K562 (cell line): ENCODE measurements around the gene MAGI1. TPM values are rescaled to one million over a fixed set of nuclear protein-coding genes. Genes with fewer than 3 reads are reported as not detected.
A peak's percentile ranks its signal among the peaks of the same experiment; 100 is the strongest.

Source experiments
- ATAC-seq: fragments of 200-7000 bp; cut with Tn5 transposase; 3 replicates; pipeline ENCODE4 v1.9.1; 2020; ENCODE audit warnings: moderate library complexity
- BruUV-seq: library from RNA; stranded (reverse); fragments of 400-500 nt; replicated peaks from 2 replicates; lab custom pipeline; 2021; lab: Mats Ljungman, UMichigan
- CTCF ChIA-PET: fragments of 300-600 bp; formaldehyde crosslinking; extraction: SDS; loops from one replicate; lab custom pipeline; 2021; ENCODE audit warnings: low intra/inter-chr PET ratio; lab: Yijun Ruan, JAX
- POLR2A ChIA-PET: fragments of 300-600, 350-650 bp; sonication (Branson Sonifier 250); formaldehyde crosslinking; extraction: SDS; loops from one replicate; lab custom pipeline; 2021; ENCODE audit warnings: antibody characterized with exemption, inconsistent platforms; lab: Yijun Ruan, JAX
- DNase-seq, 4 experiments: peaks; one replicate each; pipeline versions ENCODE4 v3.0.0 to v3.0.0-alpha.2; 2011 to 2018; ENCODE audit warnings: low spot score in 3 of 4, mixed read lengths in 3 of 4; ENCODE audit errors: extremely low read depth in 1 of 4
- FAIRE-seq: peaks from 2 replicates; lab custom pipeline; 2011; peaks lifted over from hg19 to GRCh38; lab: Jason Lieb, UNC
- H2AFZ ChIP-seq: 2 replicates; pipeline ENCODE4 v1.6.0; 2011; ENCODE audit warnings: low read depth, low read length, control low read depth, inconsistent platforms
- H3K27ac ChIP-seq: fragments of 200-600 bp; 3 replicates; pipeline ENCODE4 v1.8.0; 2011; ENCODE audit warnings: low read depth, mild to moderate bottlenecking, control low read depth, inconsistent platforms, low read length, moderate library complexity, mixed read lengths; ENCODE audit errors: extremely low read depth
- H3K27me3 ChIP-seq, 2 experiments: fragments of 300-600 bp in 1 of 2; 2 replicates in 1 of 2; 3 replicates in 1 of 2; pipeline versions ENCODE4 v1.6.0 to v1.8.0; 2011; ENCODE audit warnings: inconsistent platforms in 2 of 2, low read length in 2 of 2, mild to moderate bottlenecking in 1 of 2, mixed read lengths in 1 of 2, moderate library complexity in 1 of 2; ENCODE audit not compliant: control insufficient read depth in 2 of 2, insufficient read depth in 2 of 2
- H3K36me3 ChIP-seq: fragments of 300-600 bp; 3 replicates; pipeline ENCODE4 v1.8.0; 2011; ENCODE audit warnings: mild to moderate bottlenecking, low read length, inconsistent platforms; ENCODE audit not compliant: control insufficient read depth, insufficient read depth
- H3K4me1 ChIP-seq, 2 experiments: fragments of 200-600 bp in 1 of 2; replicated peaks in 1 of 2; 2 replicates in 1 of 2; 3 replicates in 1 of 2; pipeline versions ENCODE4 v1.5.1 to v1.8.0; 2011; ENCODE audit warnings: inconsistent platforms in 2 of 2, low read length in 2 of 2, mild to moderate bottlenecking in 1 of 2, mixed read lengths in 1 of 2, moderate library complexity in 1 of 2; ENCODE audit not compliant: control insufficient read depth in 2 of 2, insufficient read depth in 2 of 2
- H3K4me2 ChIP-seq: 2 replicates; pipeline ENCODE4 v1.6.1; 2011; ENCODE audit warnings: low read length, control low read depth, inconsistent platforms, mixed read lengths; ENCODE audit not compliant: insufficient read depth
- H3K4me3 ChIP-seq: fragments of 200-600 bp; sonication (generic), shearing (Covaris generic); 2 replicates; pipeline ENCODE4 v1.5.1; 2016; ENCODE audit warnings: control low read depth, inconsistent platforms
- H3K79me2 ChIP-seq: fragments of 200-600 bp; 3 replicates; pipeline ENCODE4 v1.8.0; 2011; ENCODE audit warnings: low read length, inconsistent platforms; ENCODE audit not compliant: control insufficient read depth, insufficient read depth
- H3K9ac ChIP-seq, 2 experiments: 2 replicates each; pipeline versions ENCODE4 v1.6.0 to v1.6.1; 2011; ENCODE audit warnings: low read depth in 2 of 2, low read length in 2 of 2, control low read depth in 1 of 2, inconsistent platforms in 1 of 2, mild to moderate bottlenecking in 1 of 2, mixed read lengths in 1 of 2; ENCODE audit not compliant: insufficient read depth in 1 of 2
- H3K9me1 ChIP-seq: one replicate; pipeline ENCODE4 v1.6.0; 2011; ENCODE audit warnings: inconsistent platforms, mild to moderate bottlenecking, low read length, moderate library complexity; ENCODE audit not compliant: control insufficient read depth, insufficient read depth
- H3K9me3 ChIP-seq: replicated peaks from 2 replicates; pipeline ENCODE4 v1.5.1; 2011; ENCODE audit warnings: low read depth, low read length, inconsistent platforms; ENCODE audit not compliant: control insufficient read depth, insufficient read depth
- H4K20me1 ChIP-seq: replicated peaks from 2 replicates; pipeline ENCODE4 v1.6.1; 2011; ENCODE audit warnings: low read length, inconsistent platforms, mixed read lengths; ENCODE audit not compliant: control insufficient read depth, insufficient read depth
- BRCA1 ChIP-seq, 2 experiments: fragments of 450-650 bp in 1 of 2; sonication (generic) in 1 of 2; formaldehyde crosslinking in 1 of 2; IDR thresholded peaks; 2 replicates each; pipeline versions ENCODE4 v1.5.0 to v1.6.1; 2017 to 2020; ENCODE audit warnings: mild to moderate bottlenecking in 1 of 2, missing genetic modification reagents in 1 of 2
- CREM ChIP-seq: IDR thresholded peaks from 2 replicates; pipeline ENCODE4 v1.6.1; 2014; ENCODE audit warnings: antibody characterized with exemption, low read depth
- ESRRB ChIP-seq: fragments of 250-450 bp; sonication (Bioruptor Pico); IDR thresholded peaks from 2 replicates; pipeline ENCODE4 v1.5.0; 2020; ENCODE audit warnings: mild to moderate bottlenecking, moderate library complexity, borderline replicate concordance
- FOS ChIP-seq: IDR thresholded peaks from 3 replicates; pipeline ENCODE4 v1.6.1; 2011; ENCODE audit not compliant: insufficient read length; ENCODE audit errors: extremely low read depth
- MEF2A ChIP-seq: IDR thresholded peaks from 2 replicates; pipeline ENCODE4 v1.6.1; 2011; ENCODE audit warnings: low read depth, mild to moderate bottlenecking, low read length, moderate library complexity; ENCODE audit not compliant: control insufficient read depth
- POLR2G ChIP-seq: fragments of 200-400 bp; formaldehyde crosslinking; IDR thresholded peaks from 2 replicates; pipeline ENCODE4 v1.6.1; 2017; ENCODE audit warnings: low read depth, mild to moderate bottlenecking, antibody characterized with exemption, low read length, moderate library complexity
- PRDM10 ChIP-seq: fragments of 450-650 bp; IDR thresholded peaks from 2 replicates; pipeline ENCODE4 v1.6.1; 2018; ENCODE audit not compliant: partially characterized antibody
- RBM39 ChIP-seq: fragments of 200-400 bp; formaldehyde crosslinking; optimal IDR thresholded peaks from 2 replicates; pipeline ENCODE3; 2018; ENCODE audit warnings: low read depth, low read length
- TBL1XR1 ChIP-seq, 2 experiments: IDR thresholded peaks; 2 replicates each; pipeline ENCODE4 v1.6.1; 2012; ENCODE audit warnings: improper control_type of control experiment in 2 of 2, low read length in 2 of 2, mild to moderate bottlenecking in 1 of 2
- USF2 ChIP-seq: sonication (generic); formaldehyde crosslinking; IDR thresholded peaks from 2 replicates; pipeline ENCODE4 v1.5.0; 2020; ENCODE audit warnings: missing genetic modification reagents
- ZNF764 ChIP-seq: fragments of 250-450 bp; sonication (Bioruptor Pico); IDR thresholded peaks from 2 replicates; pipeline ENCODE4 v1.4.0; 2020; ENCODE audit warnings: low read depth, mild to moderate bottlenecking, moderate library complexity
- WGBS: fragments of 100-300 bp; shearing (Covaris generic); methylation state at CpG from one replicate; pipeline ENCODE4 v1.1.6; 2016; ENCODE audit warnings: low coverage, mixed read lengths; ENCODE audit not compliant: insufficient coverage; ENCODE audit errors: missing lambda C conversion rate; 5-methylcytosine and 5-hydroxymethylcytosine counted together
- in situ Hi-C: fragments of 300-500 bp; cut with MboI; formaldehyde crosslinking; loops from 4 replicates; pipeline ENCODE4 v1.15.0; 2018; ENCODE audit warnings: inconsistent platforms, mixed read lengths
- intact Hi-C: fragments of 100-400 bp; cut with micrococcal nuclease; formaldehyde crosslinking; loops from 2 replicates; pipeline ENCODE4 v1.14.2; 2022
- polyA plus RNA-seq, 8 experiments: library from polyadenylated mRNA; depleted of rRNA in 4 of 8; stranded (reverse) in 5 of 8; unstranded in 3 of 8; fragments of >200 nt; fragmentation: Nextera tagmentation in 2 of 8; fragmentation: Illumina TruSeq in 1 of 8; extraction: Ambion mirVana in 2 of 8; extraction: Trizol in 1 of 8; gene quantifications; 2 replicates each; pipeline versions ENCODE4 v1.2.1 to v1.2.3, GENCODE V29; 2011 to 2014; ENCODE audit warnings: inconsistent platforms in 1 of 8, missing spikeins in 1 of 8
- total RNA-seq, 7 experiments: library from RNA; depleted of rRNA in 6 of 7; stranded (reverse); fragments of >200 nt in 6 of 7; fragmentation: Illumina TruSeq in 2 of 7; extraction: Trizol in 2 of 7; gene quantifications; 2 replicates each; pipeline versions ENCODE4 v1.2.1 to v1.2.3, GENCODE V29; 2011 to 2021; ENCODE audit warnings: low replicate concordance in 1 of 7
- TF ChIP-seq, protein P1 (sequence below), 3 experiments: IDR thresholded peaks in 2 of 3; conservative IDR thresholded peaks in 1 of 3; 2 replicates each; pipeline ENCODE4 v1.5.1; 2011 to 2012; ENCODE audit warnings: low read length in 3 of 3, mild to moderate bottlenecking in 3 of 3, control low read depth in 2 of 3, improper control_type of control experiment in 1 of 3, inconsistent platforms in 1 of 3, low read depth in 1 of 3, mixed read lengths in 1 of 3, moderate library complexity in 1 of 3; ENCODE audit not compliant: insufficient read depth in 2 of 3
- TF ChIP-seq, protein P2 (sequence below): fragments of 450-650 bp; IDR thresholded peaks from 2 replicates; pipeline ENCODE4 v1.6.1; 2016; ENCODE audit warnings: missing biosample characterization, missing genetic modification characterization

MAGI1 gene
- total and polyA plus RNA-seq, 9 of the 15 experiments (the other 6 are each of a cell fraction or from before 2014, with no cell fraction given) = 7.8 to 59.4 (median 43.2) TPM

DNA sequence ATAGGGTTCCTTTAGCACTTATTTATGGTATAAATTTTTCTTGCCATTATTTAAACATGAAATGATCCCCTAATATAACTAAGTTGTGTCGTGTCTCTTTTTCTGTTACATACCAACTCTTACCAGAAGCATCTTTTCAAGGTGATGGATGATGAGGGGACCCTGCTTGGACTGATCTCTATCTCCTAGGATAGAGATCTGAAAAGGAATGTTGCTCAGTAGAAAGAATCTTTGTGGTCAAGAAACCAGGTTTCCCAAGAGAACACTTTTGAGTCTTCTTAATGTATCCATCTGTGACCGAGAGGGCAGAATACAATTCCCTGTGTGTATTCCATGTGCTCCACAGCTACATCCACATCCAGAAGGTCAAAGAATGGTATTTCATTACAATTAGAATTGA is 409.7 kb downstream of the MAGI1 start (continued):
- TF ChIP-seq, protein P1, sequence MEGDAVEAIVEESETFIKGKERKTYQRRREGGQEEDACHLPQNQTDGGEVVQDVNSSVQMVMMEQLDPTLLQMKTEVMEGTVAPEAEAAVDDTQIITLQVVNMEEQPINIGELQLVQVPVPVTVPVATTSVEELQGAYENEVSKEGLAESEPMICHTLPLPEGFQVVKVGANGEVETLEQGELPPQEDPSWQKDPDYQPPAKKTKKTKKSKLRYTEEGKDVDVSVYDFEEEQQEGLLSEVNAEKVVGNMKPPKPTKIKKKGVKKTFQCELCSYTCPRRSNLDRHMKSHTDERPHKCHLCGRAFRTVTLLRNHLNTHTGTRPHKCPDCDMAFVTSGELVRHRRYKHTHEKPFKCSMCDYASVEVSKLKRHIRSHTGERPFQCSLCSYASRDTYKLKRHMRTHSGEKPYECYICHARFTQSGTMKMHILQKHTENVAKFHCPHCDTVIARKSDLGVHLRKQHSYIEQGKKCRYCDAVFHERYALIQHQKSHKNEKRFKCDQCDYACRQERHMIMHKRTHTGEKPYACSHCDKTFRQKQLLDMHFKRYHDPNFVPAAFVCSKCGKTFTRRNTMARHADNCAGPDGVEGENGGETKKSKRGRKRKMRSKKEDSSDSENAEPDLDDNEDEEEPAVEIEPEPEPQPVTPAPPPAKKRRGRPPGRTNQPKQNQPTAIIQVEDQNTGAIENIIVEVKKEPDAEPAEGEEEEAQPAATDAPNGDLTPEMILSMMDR (IDR thresholded peaks at IDR 0.05 in 2 of 3, conservative IDR thresholded peaks at IDR 0.05 in 1 of 3; ENCODE audit: insufficient read depth in 2 of 3, low read depth in 1 of 3, low read length in 3 of 3) = no peak
- TF ChIP-seq BRCA1 (IDR thresholded peaks at IDR 0.05) (no peak), BRCA1 (CRISPR knock-in tag; IDR thresholded peaks at IDR 0.05) (no peak), RBM39 (no peak)
- TF ChIP-seq, all 486 proteins: peak for 0

DNA sequence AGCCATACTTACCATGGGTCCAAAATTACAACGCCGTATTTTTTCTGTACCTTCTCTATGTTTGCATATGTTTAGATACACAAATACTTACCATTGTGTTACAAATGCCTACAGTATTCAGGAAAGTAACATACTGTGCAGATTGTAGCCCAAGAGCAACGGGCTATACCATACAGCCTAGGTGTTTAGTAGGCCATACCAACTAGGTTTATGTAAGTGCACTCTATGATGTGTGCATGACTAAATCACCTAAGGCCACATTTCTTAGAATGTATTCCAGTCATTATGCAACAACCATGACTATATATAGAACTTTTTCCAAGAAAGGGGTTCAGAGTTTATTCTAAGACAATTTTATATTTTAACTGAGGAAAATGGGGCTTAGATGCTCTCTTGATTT is 411.7 kb downstream of the MAGI1 start:
- H3K4me3 ChIP-seq = no peak overlapping the region
- no peaks in the 10 kb centered on the region for H3K27me3 ChIP-seq
- H3K9ac ChIP-seq = no peak overlapping the region
- no peak for DNase-seq
- in situ Hi-C loops (no loop called here), intact Hi-C loops (no loop called here)
- H4K20me1 ChIP-seq = no peaks in the 10 kb centered on the region
- no peaks in the 10 kb centered on the region for H3K9me1 ChIP-seq
- H2AFZ ChIP-seq = peak overlapping the region; percentile 44; the same call in 1 of the 2 replicates
- no peak overlapping the region for H3K4me2 ChIP-seq
- no peaks in the 10 kb centered on the region for H3K9me3 ChIP-seq
- peak; percentile 76 for ATAC-seq
- H3K79me2 ChIP-seq = no peaks in the 10 kb centered on the region
- FAIRE-seq = no peak
- H3K36me3 ChIP-seq = no peaks in the 10 kb centered on the region
- no TSS peak for BruUV-seq
- peak overlapping the region; percentile 6; the same call in 1 of the 3 replicates for H3K27ac ChIP-seq
- CTCF ChIA-PET = no interaction called here
- POLR2A ChIA-PET = no interaction called here
- 63% methylated on average over 3 of the region's 3 CpGs for WGBS
- peaks cover 0 to 2% of the 10 kb centered on the region in 2 experiments; a peak in 1 of 5 replicates for H3K4me1 ChIP-seq
- TF ChIP-seq FOS (no peak), USF2 (CRISPR knock-in tag) (no peak), CREM (no peak), MEF2A (peak; percentile 74; the same call in 1 of the 2 replicates), TBL1XR1 (IDR thresholded peaks at IDR 0.05; ENCODE audit: low read length in 2 of 2) (0 out of 4 replicates have a peak, but pooled peaks of 1 of the 2 experiments have one; percentile 30), ESRRB (no peak), POLR2G (no peak), ZNF764 (CRISPR knock-in tag) (no peak), PRDM10 (peak; percentile 94)
- TF ChIP-seq, protein P2, sequence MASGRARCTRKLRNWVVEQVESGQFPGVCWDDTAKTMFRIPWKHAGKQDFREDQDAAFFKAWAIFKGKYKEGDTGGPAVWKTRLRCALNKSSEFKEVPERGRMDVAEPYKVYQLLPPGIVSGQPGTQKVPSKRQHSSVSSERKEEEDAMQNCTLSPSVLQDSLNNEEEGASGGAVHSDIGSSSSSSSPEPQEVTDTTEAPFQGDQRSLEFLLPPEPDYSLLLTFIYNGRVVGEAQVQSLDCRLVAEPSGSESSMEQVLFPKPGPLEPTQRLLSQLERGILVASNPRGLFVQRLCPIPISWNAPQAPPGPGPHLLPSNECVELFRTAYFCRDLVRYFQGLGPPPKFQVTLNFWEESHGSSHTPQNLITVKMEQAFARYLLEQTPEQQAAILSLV (tag) = no peak
